ENCODE measurements around the gene GON4L.
"Not testable (repeated sequence)": the region's sequence is repeated elsewhere in the genome, so short reads cannot be mapped to it uniquely, and the experiment has no call there.

The GON4L gene

GRCh38 chr1:155748141-155748540 is 108.9 kb downstream of the GON4L start:
- not testable (repeated sequence) for DNase-seq (ENCODE audit: low spot score)

GRCh38 chr1:155747586-155747985 is 109.4 kb downstream of the GON4L start:
- DNase-seq (ENCODE audit: low spot score) = not testable (repeated sequence)

GRCh38 chr1:155745284-155746228 is 111.5 kb downstream of the GON4L start:
- DNase-seq (ENCODE audit: low spot score) = peak; percentile 84

GRCh38 chr1:155744711-155745283 is 112.2 kb downstream of the GON4L start:
- no peak for DNase-seq (ENCODE audit: low spot score)

GRCh38 chr1:155741908-155742307 is 115.1 kb downstream of the GON4L start:
- no peak for DNase-seq (ENCODE audit: low spot score)

GRCh38 chr1:155740995-155741394 is 116.0 kb downstream of the GON4L start:
- DNase-seq (ENCODE audit: low spot score) = no peak

- DNase-seq (ENCODE audit: low spot score) = peak; percentile 59
Measured at GRCh38 chr1:155729031-155729898, 127.7 kb downstream of the GON4L start.

- DNase-seq (ENCODE audit: low spot score) = no peak
Measured at GRCh38 chr1:155725142-155725541, 131.9 kb downstream of the GON4L start.

- DNase-seq (ENCODE audit: low spot score) = no peak
Measured at GRCh38 chr1:155719703-155720102, 137.3 kb downstream of the GON4L start.

GRCh38 chr1:155718524-155719115 is 138.4 kb downstream of the GON4L start:
- DNase-seq (ENCODE audit: low spot score) = not testable (repeated sequence)

GRCh38 chr1:155717041-155717440 is 140.0 kb downstream of the GON4L start:
- DNase-seq (ENCODE audit: low spot score) = no peak

GRCh38 chr1:155715777-155716176 is 141.2 kb downstream of the GON4L start:
- DNase-seq (ENCODE audit: low spot score) = no peak

GRCh38 chr1:155715056-155715455 is 142.0 kb downstream of the GON4L start:
- not testable (repeated sequence) for DNase-seq (ENCODE audit: low spot score)

- no peak for DNase-seq (ENCODE audit: low spot score)
Measured at GRCh38 chr1:155713075-155713474, 143.9 kb downstream of the GON4L start.

- not testable (repeated sequence) for DNase-seq (ENCODE audit: low spot score)
Measured at GRCh38 chr1:155712636-155713035, 144.4 kb downstream of the GON4L start.

GRCh38 chr1:155711457-155711856 is 145.6 kb downstream of the GON4L start:
- not testable (repeated sequence) for DNase-seq (ENCODE audit: low spot score)

GRCh38 chr1:155709391-155709790 is 147.6 kb downstream of the GON4L start:
- DNase-seq (ENCODE audit: low spot score) = no peak

GRCh38 chr1:155706139-155706538 is 150.9 kb downstream of the GON4L start:
- DNase-seq (ENCODE audit: low spot score) = no peak

GRCh38 chr1:155704414-155704813 is 152.6 kb downstream of the GON4L start:
- DNase-seq (ENCODE audit: low spot score) = not testable (repeated sequence)

GRCh38 chr1:155703216-155703615 is 153.8 kb downstream of the GON4L start:
- no peak for DNase-seq (ENCODE audit: low spot score)

GRCh38 chr1:155701675-155702074 is 155.3 kb downstream of the GON4L start:
- DNase-seq (ENCODE audit: low spot score) = not testable (repeated sequence)

Data from COLO829 (cell line).